Stimulated activated memory B cell treated with anti-CD40 and anti-IgM and Interleukin-4, amounts not matched to agents 10 μg/mL and 1 μg/mL and 100 μg/mL, for 72 hours (primary cell): ENCODE data around the gene FTCD.
A peak's percentile ranks its signal among the peaks of the same experiment; 100 is the strongest.
"Not testable (repeated sequence)": the region's sequence is repeated elsewhere in the genome, so short reads cannot be mapped to it uniquely, and the experiment has no call there.

Experiments
- ATAC-seq: fragments of 150-1000 bp; cut with Tn5 transposase; 2 replicates; pipeline ENCODE4 v1.10.0; 2021
- H3K27ac Mint-ChIP-seq: one replicate; pipeline ENCODE4 v1.8.0; 2022; ENCODE audit warnings: mild to moderate bottlenecking, mixed read lengths
- H3K27me3 Mint-ChIP-seq: one replicate; pipeline ENCODE4 v1.8.0; 2022; ENCODE audit warnings: mixed read lengths
- H3K36me3 Mint-ChIP-seq: one replicate; pipeline ENCODE4 v1.8.0; 2022; ENCODE audit warnings: mixed read lengths
- H3K4me1 Mint-ChIP-seq: one replicate; pipeline ENCODE4 v1.8.0; 2022; ENCODE audit warnings: mixed read lengths
- H3K4me3 Mint-ChIP-seq: one replicate; pipeline ENCODE4 v1.8.0; 2022; ENCODE audit warnings: mild to moderate bottlenecking, moderate library complexity, mixed read lengths
- H3K9me3 Mint-ChIP-seq: one replicate; pipeline ENCODE4 v1.8.0; 2022; ENCODE audit warnings: mixed read lengths

The FTCD gene

GRCh38 chr21:46111193-46111571 lies 44.2 kb downstream of the FTCD start:
- Mint-ChIP-seq H3K9me3 (peaks cover 13% of the 10 kb centered on the region), H3K4me3 (no peak overlapping the region), H3K36me3 (no peaks in the 10 kb centered on the region), H3K27me3 (peaks cover 13% of the 10 kb centered on the region), H3K27ac (no peak overlapping the region), H3K4me1 (no peaks in the 10 kb centered on the region)
- ATAC-seq = no peak

- no peak overlapping the region for H3K4me3 Mint-ChIP-seq
- no peaks in the 10 kb centered on the region for H3K4me1 Mint-ChIP-seq
- no peaks in the 10 kb centered on the region for H3K36me3 Mint-ChIP-seq
- H3K27ac Mint-ChIP-seq = no peak overlapping the region
- ATAC-seq = no peak
- peaks cover 15% of the 10 kb centered on the region for H3K9me3 Mint-ChIP-seq
- peaks cover 13% of the 10 kb centered on the region for H3K27me3 Mint-ChIP-seq
Observed at GRCh38 chr21:46110499-46111192, 44.7 kb downstream of the FTCD start.

GRCh38 chr21:46109313-46110221 lies 45.8 kb downstream of the FTCD start:
- Mint-ChIP-seq H3K27ac (no peak overlapping the region), H3K4me1 (no peaks in the 10 kb centered on the region), H3K9me3 (peaks cover 15% of the 10 kb centered on the region), H3K4me3 (no peak overlapping the region), H3K36me3 (no peaks in the 10 kb centered on the region), H3K27me3 (peaks cover 14% of the 10 kb centered on the region)
- no peak for ATAC-seq

GRCh38 chr21:46108827-46109312 lies 46.5 kb downstream of the FTCD start:
- H3K27ac Mint-ChIP-seq = no peak overlapping the region
- no peaks in the 10 kb centered on the region for H3K4me1 Mint-ChIP-seq
- no peak for ATAC-seq
- no peak overlapping the region for H3K4me3 Mint-ChIP-seq
- H3K27me3 Mint-ChIP-seq = peaks cover 21% of the 10 kb centered on the region
- H3K9me3 Mint-ChIP-seq = peaks cover 20% of the 10 kb centered on the region
- H3K36me3 Mint-ChIP-seq = peaks cover 3% of the 10 kb centered on the region

- not testable (repeated sequence) for H3K36me3 Mint-ChIP-seq, H3K4me1 Mint-ChIP-seq, H3K4me3 Mint-ChIP-seq, H3K27ac Mint-ChIP-seq, ATAC-seq
- peaks cover 26% of the 10 kb centered on the region for H3K9me3 Mint-ChIP-seq
- peaks cover 36% of the 10 kb centered on the region for H3K27me3 Mint-ChIP-seq
Observed at GRCh38 chr21:46107376-46107775, 48.0 kb downstream of the FTCD start.

- ATAC-seq = no peak
- H3K4me3 Mint-ChIP-seq = no peak overlapping the region
Observed at GRCh38 chr21:46104104-46104503, 51.3 kb downstream of the FTCD start.

GRCh38 chr21:46100906-46101305 lies 54.5 kb downstream of the FTCD start:
- no peak for ATAC-seq

More at GRCh38 chr21:46104104-46104503, 51.3 kb downstream of the FTCD start:
- Mint-ChIP-seq H3K27ac (no peak overlapping the region), H3K36me3 (peaks cover 4% of the 10 kb centered on the region), H3K9me3 (peaks cover 30% of the 10 kb centered on the region), H3K27me3 (peaks cover 69% of the 10 kb centered on the region), H3K4me1 (no peaks in the 10 kb centered on the region)

GRCh38 chr21:46100426-46100825 lies 55.0 kb downstream of the FTCD start:
- H3K36me3 Mint-ChIP-seq = peaks cover 4% of the 10 kb centered on the region
- peaks cover 14% of the 10 kb centered on the region for H3K9me3 Mint-ChIP-seq
- H3K27ac Mint-ChIP-seq = no peak overlapping the region
- H3K4me1 Mint-ChIP-seq = no peaks in the 10 kb centered on the region
- H3K4me3 Mint-ChIP-seq = no peak overlapping the region
- peaks cover 80% of the 10 kb centered on the region for H3K27me3 Mint-ChIP-seq
- ATAC-seq = no peak

More at GRCh38 chr21:46100906-46101305, 54.5 kb downstream of the FTCD start:
- peaks cover 4% of the 10 kb centered on the region for H3K36me3 Mint-ChIP-seq
- peaks cover 76% of the 10 kb centered on the region for H3K27me3 Mint-ChIP-seq
- no peaks in the 10 kb centered on the region for H3K4me1 Mint-ChIP-seq
- peaks cover 16% of the 10 kb centered on the region for H3K9me3 Mint-ChIP-seq
- H3K27ac Mint-ChIP-seq = no peak overlapping the region
- H3K4me3 Mint-ChIP-seq = no peak overlapping the region

- H3K27ac Mint-ChIP-seq = no peak overlapping the region
- ATAC-seq = no peak
- H3K4me1 Mint-ChIP-seq = no peaks in the 10 kb centered on the region
- peaks cover 14% of the 10 kb centered on the region for H3K9me3 Mint-ChIP-seq
- peaks cover 4% of the 10 kb centered on the region for H3K36me3 Mint-ChIP-seq
- no peak overlapping the region for H3K4me3 Mint-ChIP-seq
- peaks cover 80% of the 10 kb centered on the region for H3K27me3 Mint-ChIP-seq
Observed at GRCh38 chr21:46100020-46100419, 55.4 kb downstream of the FTCD start.

- H3K36me3 Mint-ChIP-seq = peaks cover 4% of the 10 kb centered on the region
- peaks cover 77% of the 10 kb centered on the region for H3K27me3 Mint-ChIP-seq
- peaks cover 14% of the 10 kb centered on the region for H3K9me3 Mint-ChIP-seq
- H3K27ac Mint-ChIP-seq = no peak overlapping the region
- no peak for ATAC-seq
- no peaks in the 10 kb centered on the region for H3K4me1 Mint-ChIP-seq
- no peak overlapping the region for H3K4me3 Mint-ChIP-seq
Observed at GRCh38 chr21:46099476-46099875, 55.9 kb downstream of the FTCD start.

- peaks cover 9% of the 10 kb centered on the region for H3K9me3 Mint-ChIP-seq
- H3K27me3 Mint-ChIP-seq = peaks cover 67% of the 10 kb centered on the region
- H3K27ac Mint-ChIP-seq = no peak overlapping the region
- H3K4me1 Mint-ChIP-seq = no peaks in the 10 kb centered on the region
- ATAC-seq = peak; percentile 11
- no peaks in the 10 kb centered on the region for H3K36me3 Mint-ChIP-seq
- no peak overlapping the region for H3K4me3 Mint-ChIP-seq
Observed at GRCh38 chr21:46098303-46099141, 56.9 kb downstream of the FTCD start.

- H3K27me3 Mint-ChIP-seq = peaks cover 58% of the 10 kb centered on the region
- H3K36me3 Mint-ChIP-seq = no peaks in the 10 kb centered on the region
- no peak within 1 kb of the TSS for H3K4me3 Mint-ChIP-seq
- H3K27ac Mint-ChIP-seq = no peak within 1 kb of the TSS
- peak; percentile 50 for ATAC-seq
- H3K9me3 Mint-ChIP-seq = peaks cover 6% of the 10 kb centered on the region
- H3K4me1 Mint-ChIP-seq = no peaks in the 10 kb centered on the region
Observed at GRCh38 chr21:46097336-46098293, 57.8 kb downstream of the FTCD start, which contains the start of gene COL6A2. TSS of gene COL6A2 (plus strand) at chr21:46098112.

GRCh38 chr21:46096596-46097335 lies 58.6 kb downstream of the FTCD start:
- Mint-ChIP-seq H3K9me3 (no peaks in the 10 kb centered on the region), H3K36me3 (no peaks in the 10 kb centered on the region), H3K27ac (no peak overlapping the region), H3K27me3 (peaks cover 50% of the 10 kb centered on the region), H3K4me3 (peak overlapping the region; percentile 0), H3K4me1 (no peaks in the 10 kb centered on the region)
- ATAC-seq = no peak
